ENCODE results near the gene OPTC. TPM values are rescaled to one million over a fixed set of nuclear protein-coding genes. Genes with fewer than 3 reads are reported as not detected.

OPTC gene
- total and polyA plus RNA-seq, 9 of the 15 experiments (the other 6 are each of a cell fraction or from before 2014, with no cell fraction given), result not detected

DNA sequence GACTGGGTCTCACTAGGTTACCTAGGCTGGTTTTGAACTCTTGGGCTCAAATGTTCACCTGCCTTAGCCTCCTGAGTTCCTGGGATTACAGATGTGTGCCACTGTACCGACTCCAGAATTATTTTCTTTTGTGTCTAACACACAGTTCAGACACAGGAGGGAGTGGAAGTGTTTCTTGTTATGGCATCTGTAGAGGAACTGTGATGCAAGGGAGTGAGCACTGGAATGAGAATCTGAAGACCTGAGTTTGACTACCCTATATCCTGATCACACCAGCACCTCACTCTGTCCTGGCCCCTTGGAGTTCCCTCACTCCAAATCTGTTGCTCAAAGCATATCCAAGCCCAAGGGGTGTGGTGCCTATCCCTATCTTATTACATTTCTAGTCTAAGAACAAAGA, 15.2 kb downstream of the OPTC start (continued):
- no peak for TF ChIP-seq PCBP1 (IDR thresholded peaks at IDR 0.05; ENCODE audit: low read depth, low read length, poor library complexity, severe bottlenecking)
- TF ChIP-seq, protein P1, sequence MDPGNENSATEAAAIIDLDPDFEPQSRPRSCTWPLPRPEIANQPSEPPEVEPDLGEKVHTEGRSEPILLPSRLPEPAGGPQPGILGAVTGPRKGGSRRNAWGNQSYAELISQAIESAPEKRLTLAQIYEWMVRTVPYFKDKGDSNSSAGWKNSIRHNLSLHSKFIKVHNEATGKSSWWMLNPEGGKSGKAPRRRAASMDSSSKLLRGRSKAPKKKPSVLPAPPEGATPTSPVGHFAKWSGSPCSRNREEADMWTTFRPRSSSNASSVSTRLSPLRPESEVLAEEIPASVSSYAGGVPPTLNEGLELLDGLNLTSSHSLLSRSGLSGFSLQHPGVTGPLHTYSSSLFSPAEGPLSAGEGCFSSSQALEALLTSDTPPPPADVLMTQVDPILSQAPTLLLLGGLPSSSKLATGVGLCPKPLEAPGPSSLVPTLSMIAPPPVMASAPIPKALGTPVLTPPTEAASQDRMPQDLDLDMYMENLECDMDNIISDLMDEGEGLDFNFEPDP (CRISPR knock-in tag; IDR thresholded peaks at IDR 0.05), result no peak
- no peak for TF ChIP-seq LARP7 (IDR thresholded peaks at IDR 0.05)
- TF ChIP-seq, protein P2, sequence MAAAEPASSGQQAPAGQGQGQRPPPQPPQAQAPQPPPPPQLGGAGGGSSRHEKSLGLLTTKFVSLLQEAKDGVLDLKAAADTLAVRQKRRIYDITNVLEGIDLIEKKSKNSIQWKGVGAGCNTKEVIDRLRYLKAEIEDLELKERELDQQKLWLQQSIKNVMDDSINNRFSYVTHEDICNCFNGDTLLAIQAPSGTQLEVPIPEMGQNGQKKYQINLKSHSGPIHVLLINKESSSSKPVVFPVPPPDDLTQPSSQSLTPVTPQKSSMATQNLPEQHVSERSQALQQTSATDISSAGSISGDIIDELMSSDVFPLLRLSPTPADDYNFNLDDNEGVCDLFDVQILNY (CRISPR knock-in tag; IDR thresholded peaks at IDR 0.05), result no peak
- TF ChIP-seq SMAD1 (IDR thresholded peaks at IDR 0.05; ENCODE audit: low read depth, low read length, partially characterized antibody), result no peak
- no peak for TF ChIP-seq KAT8 (IDR thresholded peaks at IDR 0.05; ENCODE audit: low read depth)
- no peak for TF ChIP-seq FOXA3 (CRISPR knock-in tag; conservative IDR thresholded peaks at IDR 0.05 in 1 of 2, IDR thresholded peaks at IDR 0.05 in 1 of 2)
- no peak for TF ChIP-seq BRD4 (IDR thresholded peaks at IDR 0.05)
- TF ChIP-seq TEAD4 (IDR thresholded peaks at IDR 0.05; ENCODE audit: low read length), result no peak
- no peak for TF ChIP-seq TEAD4 (CRISPR knock-in tag; IDR thresholded peaks at IDR 0.05; ENCODE audit: borderline replicate concordance)
- TF ChIP-seq, protein P3, sequence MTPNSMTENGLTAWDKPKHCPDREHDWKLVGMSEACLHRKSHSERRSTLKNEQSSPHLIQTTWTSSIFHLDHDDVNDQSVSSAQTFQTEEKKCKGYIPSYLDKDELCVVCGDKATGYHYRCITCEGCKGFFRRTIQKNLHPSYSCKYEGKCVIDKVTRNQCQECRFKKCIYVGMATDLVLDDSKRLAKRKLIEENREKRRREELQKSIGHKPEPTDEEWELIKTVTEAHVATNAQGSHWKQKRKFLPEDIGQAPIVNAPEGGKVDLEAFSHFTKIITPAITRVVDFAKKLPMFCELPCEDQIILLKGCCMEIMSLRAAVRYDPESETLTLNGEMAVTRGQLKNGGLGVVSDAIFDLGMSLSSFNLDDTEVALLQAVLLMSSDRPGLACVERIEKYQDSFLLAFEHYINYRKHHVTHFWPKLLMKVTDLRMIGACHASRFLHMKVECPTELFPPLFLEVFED (CRISPR knock-in tag; conservative IDR thresholded peaks at IDR 0.05), result no peak

All from K562 (cell line).